HepG2 (cell line): ENCODE results near the gene CKS1B. TPM values are rescaled to one million over a fixed set of nuclear protein-coding genes. Genes with fewer than 3 reads are reported as not detected.

Experiments
- CERS6 ChIP-seq: sonication (generic); formaldehyde crosslinking; IDR thresholded peaks from 2 replicates; pipeline ENCODE4 v1.5.0; 2020; ENCODE audit warnings: missing genetic modification reagents
- JUNB ChIP-seq: sonication (generic); formaldehyde crosslinking; IDR thresholded peaks from 2 replicates; pipeline ENCODE4 v1.8.0; 2022; ENCODE audit warnings: missing genetic modification reagents, mild to moderate bottlenecking, borderline replicate concordance
- KLF12 ChIP-seq: sonication (generic); formaldehyde crosslinking; IDR thresholded peaks from 2 replicates; pipeline ENCODE4 v1.4.0; 2020; ENCODE audit warnings: missing genetic modification reagents, borderline replicate concordance
- PHF8 ChIP-seq: sonication (generic); formaldehyde crosslinking; IDR thresholded peaks from 2 replicates; pipeline ENCODE4 v1.5.0; 2020; ENCODE audit warnings: missing genetic modification reagents
- SKI ChIP-seq: fragments of 450-650 bp; IDR thresholded peaks from one replicate; pipeline ENCODE4 v1.6.1; 2018; ENCODE audit warnings: mild to moderate bottlenecking; ENCODE audit not compliant: partially characterized antibody
- THAP9 ChIP-seq: sonication (generic); formaldehyde crosslinking; IDR thresholded peaks from 2 replicates; pipeline ENCODE4; 2020; ENCODE audit warnings: missing genetic modification reagents, mild to moderate bottlenecking, borderline replicate concordance
- TSC22D2 ChIP-seq: sonication (generic); formaldehyde crosslinking; IDR thresholded peaks from 2 replicates; pipeline ENCODE4 v1.5.1; 2020; ENCODE audit warnings: missing genetic modification reagents, mild to moderate bottlenecking, borderline replicate concordance
- ZNF138 ChIP-seq: sonication (generic); formaldehyde crosslinking; IDR thresholded peaks from 2 replicates; pipeline ENCODE4 v1.5.0; 2020; ENCODE audit warnings: mild to moderate bottlenecking, low read depth, missing genetic modification reagents
- ZNF143 ChIP-seq: sonication (generic); formaldehyde crosslinking; IDR thresholded peaks from 2 replicates; pipeline ENCODE4 v1.4.0; 2020; ENCODE audit warnings: missing genetic modification reagents
- ZNF20 ChIP-seq: sonication (generic); formaldehyde crosslinking; IDR thresholded peaks from 2 replicates; pipeline ENCODE4 v1.4.0; 2020; ENCODE audit warnings: mild to moderate bottlenecking, moderate library complexity, missing genetic modification reagents
- ZNF318 ChIP-seq: sonication (generic); formaldehyde crosslinking; IDR thresholded peaks from 2 replicates; pipeline ENCODE4 v1.4.0; 2020; ENCODE audit warnings: mild to moderate bottlenecking, missing genetic modification reagents
- ZNF576 ChIP-seq: sonication (generic); formaldehyde crosslinking; IDR thresholded peaks from 2 replicates; pipeline ENCODE4 v1.4.0; 2020; ENCODE audit warnings: mild to moderate bottlenecking, missing genetic modification reagents
- ZNF589 ChIP-seq: sonication (generic); formaldehyde crosslinking; conservative IDR thresholded peaks from 2 replicates; pipeline ENCODE4 v1.8.0; 2022; ENCODE audit warnings: mild to moderate bottlenecking, moderate library complexity, missing genetic modification reagents
- ZNF792 ChIP-seq: IDR thresholded peaks from 2 replicates; pipeline ENCODE4 v1.6.1; 2016
- ZUFSP ChIP-seq: sonication (generic); formaldehyde crosslinking; IDR thresholded peaks from 2 replicates; pipeline ENCODE4 v1.9.0; 2021; ENCODE audit warnings: missing genetic modification reagents, mild to moderate bottlenecking, borderline replicate concordance
- polyA plus RNA-seq, 8 experiments: library from polyadenylated mRNA; depleted of rRNA in 3 of 8; stranded (reverse) in 7 of 8; unstranded in 1 of 8; fragments of >200 nt; fragmentation: Illumina TruSeq in 4 of 8; extraction: Trizol in 4 of 8; gene quantifications; 2 replicates each; pipeline versions ENCODE4 v1.2.1 to v1.2.3, GENCODE V29; 2011 to 2016; ENCODE audit warnings: low read depth in 4 of 8, missing spikeins in 1 of 8, mixed read lengths in 1 of 8; ENCODE audit not compliant: insufficient read depth in 1 of 8
- total RNA-seq, 5 experiments: library from RNA; depleted of rRNA; stranded (reverse); fragments of >200 nt; fragmentation: Illumina TruSeq; extraction: Trizol; gene quantifications; 2 replicates each; pipeline ENCODE4 v1.2.3, GENCODE V29; 2016; ENCODE audit warnings: low read depth in 1 of 5

The CKS1B gene
- total and polyA plus RNA-seq, 2 of the 13 experiments (the other 11 are each of a cell fraction or from before 2014, with no cell fraction given) = 217 to 222 TPM

- TF ChIP-seq ZUFSP (CRISPR knock-in tag) = no peak
- TF ChIP-seq ZNF576 = no peak
- TF ChIP-seq ZNF138 (CRISPR knock-in tag) = no peak
- no peak for TF ChIP-seq ZNF143 (CRISPR knock-in tag)
- TF ChIP-seq TSC22D2 = no peak
- no peak for TF ChIP-seq JUNB (CRISPR knock-in tag)
- no peak for TF ChIP-seq ZNF589 (CRISPR knock-in tag)
- TF ChIP-seq SKI = no peak
- no peak for TF ChIP-seq KLF12 (CRISPR knock-in tag)
- TF ChIP-seq ZNF792 (CRISPR knock-in tag) = no peak
- TF ChIP-seq ZNF20 = no peak
- peak; percentile 58 for TF ChIP-seq PHF8
- TF ChIP-seq THAP9 (CRISPR knock-in tag) = peak; percentile 74; the same call in 1 of the 2 replicates
- no peak for TF ChIP-seq CERS6
- TF ChIP-seq ZNF318 (CRISPR knock-in tag) = no peak
These were observed 8.6 kb downstream of the CKS1B start, which contains the start of gene FLAD1 (continued) for GRCh38 chr1:154982897-154983648.
